GM12872 (cell line): Measurements from ENCODE around the gene WDR72.

ENCODE experiments used
- CTCF ChIP-seq: IDR thresholded peaks from 3 replicates; pipeline ENCODE4 v1.5.1; 2011; ENCODE audit warnings: low read depth, mild to moderate bottlenecking, low read length, moderate library complexity; ENCODE audit not compliant: insufficient read depth

Gene WDR72

GRCh38 chr15:53525894-53526293 lies 233.6 kb downstream of the WDR72 start:
- no peak for TF ChIP-seq CTCF

- TF ChIP-seq CTCF = no peak
Measured at GRCh38 chr15:53522991-53523390, 236.5 kb downstream of the WDR72 start.

GRCh38 chr15:53520996-53521395 lies 238.5 kb downstream of the WDR72 start:
- TF ChIP-seq CTCF = no peak

GRCh38 chr15:53513431-53513830 lies 246.0 kb downstream of the WDR72 start:
- no peak for TF ChIP-seq CTCF

- TF ChIP-seq CTCF = 0 out of 3 replicates have a peak, but pooled peaks have one; percentile 10
Measured at GRCh38 chr15:53512029-53512428, 247.4 kb downstream of the WDR72 start.

GRCh38 chr15:53511175-53511574 lies 248.3 kb downstream of the WDR72 start:
- no peak for TF ChIP-seq CTCF

- TF ChIP-seq CTCF = no peak
Measured at GRCh38 chr15:53506370-53506769, 253.1 kb downstream of the WDR72 start.

- no peak for TF ChIP-seq CTCF
Measured at GRCh38 chr15:53498996-53499395, 260.5 kb downstream of the WDR72 start.
